HG03064 (cell line): ENCODE data around the gene RNPEP.
"Not testable (repeated sequence)": the region's sequence is repeated elsewhere in the genome, so short reads cannot be mapped to it uniquely, and the experiment has no call there.

Experiments used
- ATAC-seq: cut with Tn5 transposase; IDR thresholded peaks from one replicate; pipeline ENCODE4 v1.9.1; 2021; ENCODE audit warnings: low read depth; ENCODE audit not compliant: unreplicated experiment

Gene RNPEP, protein sequence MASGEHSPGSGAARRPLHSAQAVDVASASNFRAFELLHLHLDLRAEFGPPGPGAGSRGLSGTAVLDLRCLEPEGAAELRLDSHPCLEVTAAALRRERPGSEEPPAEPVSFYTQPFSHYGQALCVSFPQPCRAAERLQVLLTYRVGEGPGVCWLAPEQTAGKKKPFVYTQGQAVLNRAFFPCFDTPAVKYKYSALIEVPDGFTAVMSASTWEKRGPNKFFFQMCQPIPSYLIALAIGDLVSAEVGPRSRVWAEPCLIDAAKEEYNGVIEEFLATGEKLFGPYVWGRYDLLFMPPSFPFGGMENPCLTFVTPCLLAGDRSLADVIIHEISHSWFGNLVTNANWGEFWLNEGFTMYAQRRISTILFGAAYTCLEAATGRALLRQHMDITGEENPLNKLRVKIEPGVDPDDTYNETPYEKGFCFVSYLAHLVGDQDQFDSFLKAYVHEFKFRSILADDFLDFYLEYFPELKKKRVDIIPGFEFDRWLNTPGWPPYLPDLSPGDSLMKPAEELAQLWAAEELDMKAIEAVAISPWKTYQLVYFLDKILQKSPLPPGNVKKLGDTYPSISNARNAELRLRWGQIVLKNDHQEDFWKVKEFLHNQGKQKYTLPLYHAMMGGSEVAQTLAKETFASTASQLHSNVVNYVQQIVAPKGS

DNA sequence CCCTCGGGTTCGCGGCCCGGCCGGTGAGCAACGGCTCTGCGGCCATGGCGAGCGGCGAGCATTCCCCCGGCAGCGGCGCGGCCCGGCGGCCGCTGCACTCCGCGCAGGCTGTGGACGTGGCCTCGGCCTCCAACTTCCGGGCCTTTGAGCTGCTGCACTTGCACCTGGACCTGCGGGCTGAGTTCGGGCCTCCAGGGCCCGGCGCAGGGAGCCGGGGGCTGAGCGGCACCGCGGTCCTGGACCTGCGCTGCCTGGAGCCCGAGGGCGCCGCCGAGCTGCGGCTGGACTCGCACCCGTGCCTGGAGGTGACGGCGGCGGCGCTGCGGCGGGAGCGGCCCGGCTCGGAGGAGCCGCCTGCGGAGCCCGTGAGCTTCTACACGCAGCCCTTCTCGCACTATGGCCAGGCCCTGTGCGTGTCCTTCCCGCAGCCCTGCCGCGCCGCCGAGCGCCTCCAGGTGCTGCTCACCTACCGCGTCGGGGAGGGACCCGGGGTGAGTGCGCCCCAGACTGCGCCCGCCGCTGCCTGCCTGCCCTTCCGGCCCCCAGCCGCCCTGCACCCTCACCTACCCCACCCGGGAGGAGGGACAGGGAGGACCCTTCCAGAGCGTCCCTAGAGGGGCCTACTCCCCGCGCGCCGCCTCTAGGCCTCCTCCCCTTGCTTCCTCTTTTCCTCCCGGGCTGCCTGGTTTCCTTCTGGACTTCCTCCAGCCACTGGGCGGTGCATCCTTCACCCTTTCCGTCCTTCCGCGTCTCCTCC, at the start of gene RNPEP:
TSS of gene RNPEP (plus strand) at position 26 of the 757 bp plus-strand sequence. CDS start at position 45, 19 bp downstream.
- peak; percentile 77 for ATAC-seq

DNA sequence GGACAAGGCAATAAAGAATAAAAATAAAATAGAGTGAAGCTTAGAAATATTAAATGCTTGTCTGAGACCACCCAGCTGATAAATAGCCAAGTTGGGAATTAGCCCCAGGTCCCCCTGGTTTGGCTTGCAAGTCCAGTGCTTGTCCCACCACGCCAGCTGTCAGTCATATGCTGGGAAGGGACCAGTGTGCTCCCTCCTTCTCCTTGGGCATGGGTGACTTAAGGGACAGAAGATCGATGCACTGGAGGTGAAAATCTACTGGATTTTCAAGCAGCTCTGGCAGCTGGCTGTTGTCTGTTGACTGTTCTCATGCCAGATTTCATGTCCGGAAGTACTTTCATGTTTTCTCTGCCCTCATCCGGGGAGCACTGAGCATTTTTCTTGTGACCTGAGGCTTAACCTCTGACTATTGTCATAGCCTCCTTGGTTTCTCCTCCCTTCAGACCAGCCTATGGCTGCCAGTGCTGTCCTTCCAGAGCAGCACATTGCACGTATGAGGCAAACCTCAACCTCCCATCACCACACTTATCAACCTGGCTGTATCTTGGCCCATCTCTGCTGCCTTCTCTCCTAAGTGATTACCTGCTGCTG, 48.5 kb upstream of the RNPEP start:
- no peak for ATAC-seq

DNA sequence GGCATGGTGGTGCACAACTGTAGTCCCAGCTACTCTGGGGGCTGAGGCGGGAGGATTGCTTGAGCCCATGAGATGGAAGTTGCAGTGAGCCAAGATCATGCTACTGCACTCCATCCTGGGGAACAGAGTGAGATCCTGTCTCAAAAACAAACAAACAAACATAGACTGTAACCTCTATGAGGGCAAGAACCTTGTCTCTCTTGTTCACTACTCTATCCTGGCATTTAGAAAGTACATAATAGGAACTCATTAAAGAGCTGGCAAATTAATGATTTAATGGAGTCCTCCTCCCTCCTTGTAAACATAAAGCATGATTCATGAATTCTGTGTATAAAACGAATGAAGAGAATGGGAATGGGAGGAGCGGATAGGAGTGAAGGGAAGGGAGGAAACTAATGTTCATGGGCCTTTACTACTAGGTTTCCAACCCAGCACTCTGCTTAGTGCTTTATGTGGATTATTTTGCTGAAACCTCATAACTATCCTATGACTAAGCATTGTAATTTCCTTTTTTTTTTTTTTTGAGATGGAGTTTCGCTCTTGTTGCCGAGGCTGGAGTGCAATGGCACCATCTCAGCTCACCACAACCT, 44.7 kb upstream of the RNPEP start:
- ATAC-seq, result no peak

DNA sequence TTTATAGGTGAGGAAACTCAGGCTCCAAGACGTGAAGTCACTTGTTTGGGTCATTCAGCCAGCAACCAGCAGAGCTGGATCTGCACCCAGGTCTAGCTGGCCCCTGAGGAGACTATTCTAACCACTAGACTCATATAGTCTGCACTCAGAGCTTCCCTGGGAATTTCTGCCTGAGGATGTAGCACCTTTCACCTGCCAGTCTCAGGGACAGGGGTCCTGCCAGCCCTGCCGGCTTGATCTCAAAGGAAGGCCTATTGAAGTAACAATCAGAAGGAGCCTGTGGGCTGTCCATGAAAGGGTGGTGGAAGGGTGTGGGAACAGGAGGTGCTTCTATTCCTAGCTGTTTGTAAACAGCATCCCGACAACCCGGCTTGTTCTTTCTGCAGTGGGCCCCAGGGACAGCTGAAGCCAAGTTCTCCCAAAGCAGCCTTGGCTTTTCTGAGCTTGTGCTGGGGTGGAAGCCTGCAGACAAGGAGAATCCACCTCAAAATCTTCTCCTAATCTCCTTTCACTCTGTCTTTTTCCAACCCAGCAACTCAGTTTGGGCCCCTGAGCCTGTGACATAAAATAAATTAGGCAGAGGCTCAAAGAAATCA, 43.9 kb upstream of the RNPEP start:
- no peak for ATAC-seq

DNA sequence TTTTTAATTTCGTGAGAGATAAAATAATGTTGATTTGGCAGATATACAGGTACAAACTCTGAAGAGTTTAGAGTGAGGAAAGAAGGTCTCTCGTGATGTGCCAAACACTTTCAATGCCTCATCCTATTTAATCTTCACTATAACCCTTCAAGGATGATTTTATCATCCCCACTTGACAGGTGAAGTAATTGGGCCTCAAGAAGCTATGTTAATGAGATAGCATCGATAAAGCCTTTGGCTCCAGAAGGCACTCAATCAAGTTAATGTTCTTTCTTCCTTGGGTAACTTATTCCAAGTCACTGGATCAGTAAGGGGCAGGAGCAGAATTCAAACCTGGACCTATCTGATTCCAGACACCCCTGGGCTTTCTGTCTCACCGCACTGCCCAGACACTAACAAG, 43.3 kb upstream of the RNPEP start:
- ATAC-seq, result no peak

DNA sequence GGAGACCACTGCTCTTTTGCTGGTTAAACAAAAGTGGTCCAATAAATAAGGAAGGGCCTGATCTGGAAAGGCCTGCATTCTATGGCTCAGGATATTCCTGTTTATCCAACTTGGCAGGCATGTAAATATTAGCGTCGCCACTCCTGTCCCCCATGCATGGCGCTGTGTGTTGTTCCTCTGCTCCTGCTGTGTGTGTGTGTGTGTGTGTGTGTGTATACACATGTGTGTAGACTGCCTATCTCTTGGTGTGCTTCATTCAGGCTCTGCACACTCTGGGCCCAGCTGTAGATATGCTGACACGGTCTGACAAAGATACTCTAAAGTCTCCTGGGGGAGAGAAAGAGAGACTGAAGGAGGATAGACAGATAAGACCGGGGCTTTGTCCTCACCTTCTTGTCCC, 42.9 kb upstream of the RNPEP start:
- no peak for ATAC-seq

DNA sequence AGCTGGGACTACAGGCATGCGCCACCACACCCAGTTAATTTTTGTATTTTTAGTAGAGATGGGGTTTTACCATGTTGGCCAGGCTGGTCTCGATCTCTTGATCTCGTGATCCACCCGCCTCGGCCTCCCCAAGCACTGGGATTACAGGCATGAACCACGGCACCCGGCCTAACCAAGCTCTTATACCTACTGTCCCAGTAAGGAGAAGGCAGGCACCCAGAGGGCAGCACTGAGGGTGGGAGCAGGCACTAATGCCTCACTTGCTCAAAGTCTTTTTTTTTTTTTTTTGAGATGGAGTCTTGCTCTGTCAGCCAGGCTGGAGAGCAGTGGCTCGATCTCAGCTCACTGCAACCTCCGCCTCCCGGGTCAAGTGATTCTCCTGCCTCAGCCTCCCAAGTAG, 42.1 kb upstream of the RNPEP start:
- ATAC-seq, result not testable (repeated sequence)

DNA sequence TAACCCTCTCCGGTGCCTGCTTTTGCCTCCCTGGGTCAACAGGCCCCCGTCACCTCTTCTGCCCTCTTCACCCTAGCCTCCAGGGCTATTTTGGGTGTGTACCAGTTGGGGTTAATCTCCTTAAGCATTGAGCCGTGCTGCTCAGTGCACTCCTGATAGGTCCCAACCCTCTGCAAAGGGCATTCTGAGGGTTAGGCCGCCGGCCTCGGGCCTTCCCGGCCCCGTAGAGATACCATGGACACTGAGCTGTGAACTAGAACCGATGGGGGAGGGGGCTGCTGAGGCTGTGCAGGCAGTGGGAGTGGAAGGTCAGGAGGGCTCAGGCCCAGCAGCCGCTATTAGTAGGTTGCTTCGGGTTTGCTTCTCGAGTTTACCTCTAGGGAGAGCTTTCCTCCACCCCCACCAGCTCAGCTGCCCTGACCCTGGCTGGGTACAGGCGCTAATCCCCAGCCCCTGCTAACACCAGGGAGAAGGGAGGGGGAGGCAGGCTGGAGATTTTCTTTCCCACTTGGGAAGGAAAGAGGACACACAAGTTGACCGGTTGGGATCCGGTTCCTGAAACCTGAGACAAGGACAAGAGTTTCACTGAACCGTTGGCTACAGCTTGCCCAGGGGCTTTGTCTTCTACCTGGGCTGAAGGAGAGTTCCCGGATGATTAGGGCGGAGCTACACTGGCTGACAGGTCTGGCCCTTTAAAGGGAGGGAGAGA, 40.9 kb upstream of the RNPEP start:
- ATAC-seq, result no peak

DNA sequence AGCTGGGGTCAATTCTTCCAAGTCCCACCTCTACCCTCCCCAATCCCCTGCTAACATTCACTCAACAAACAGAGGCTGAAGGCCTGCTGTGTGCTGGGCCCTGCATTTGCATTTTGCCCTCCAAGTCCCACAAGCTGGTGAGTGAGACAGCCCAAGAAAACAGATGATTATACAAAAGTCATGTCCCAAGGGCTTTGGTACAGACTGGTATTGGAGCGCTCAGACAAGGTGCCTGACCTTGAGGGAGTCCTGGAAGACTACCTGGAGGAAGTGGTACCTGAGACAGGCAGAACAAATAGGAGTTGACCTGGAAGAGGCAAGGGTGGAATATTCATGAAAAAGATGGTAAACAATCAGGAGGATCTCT, 40.3 kb upstream of the RNPEP start:
- no peak for ATAC-seq

DNA sequence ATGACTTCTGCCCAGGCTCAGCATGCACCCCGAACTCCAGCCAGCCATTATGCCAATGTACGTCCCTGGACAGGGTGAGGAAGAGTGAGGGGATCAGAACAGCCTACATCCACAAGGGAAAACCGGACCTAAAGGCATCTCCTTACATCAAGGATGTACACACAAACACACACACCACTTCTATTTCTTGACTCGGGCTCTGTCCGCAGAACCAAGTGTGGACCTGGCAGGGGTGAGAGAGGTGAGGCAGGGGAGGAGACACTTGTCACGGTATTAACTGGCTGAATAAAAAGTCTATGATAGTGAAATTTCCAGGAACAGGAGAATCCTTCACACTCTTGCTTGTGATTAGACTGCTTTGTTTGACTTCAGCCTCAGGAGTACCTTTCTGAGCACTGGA, 38.4 kb upstream of the RNPEP start:
- no peak for ATAC-seq

DNA sequence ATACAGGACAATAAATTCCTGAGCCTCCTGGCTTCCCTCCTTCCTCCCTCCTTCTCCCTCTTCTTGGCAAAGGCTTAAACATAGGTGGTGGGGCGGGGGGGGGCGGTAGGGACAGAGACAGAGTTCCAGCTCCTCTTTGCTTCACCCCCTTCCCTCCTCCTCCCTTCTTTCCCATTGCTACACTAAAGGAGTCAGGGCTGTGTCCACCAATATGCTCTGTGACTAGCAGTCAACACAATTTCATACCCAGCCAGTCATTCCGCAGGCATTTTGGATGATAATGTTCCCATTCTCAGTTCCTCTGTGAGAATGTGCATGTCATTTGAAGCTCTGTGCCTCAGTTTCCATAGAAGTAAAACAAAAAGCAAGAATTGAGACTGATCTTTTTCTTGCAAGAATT, 37.8 kb upstream of the RNPEP start:
- no peak for ATAC-seq

DNA sequence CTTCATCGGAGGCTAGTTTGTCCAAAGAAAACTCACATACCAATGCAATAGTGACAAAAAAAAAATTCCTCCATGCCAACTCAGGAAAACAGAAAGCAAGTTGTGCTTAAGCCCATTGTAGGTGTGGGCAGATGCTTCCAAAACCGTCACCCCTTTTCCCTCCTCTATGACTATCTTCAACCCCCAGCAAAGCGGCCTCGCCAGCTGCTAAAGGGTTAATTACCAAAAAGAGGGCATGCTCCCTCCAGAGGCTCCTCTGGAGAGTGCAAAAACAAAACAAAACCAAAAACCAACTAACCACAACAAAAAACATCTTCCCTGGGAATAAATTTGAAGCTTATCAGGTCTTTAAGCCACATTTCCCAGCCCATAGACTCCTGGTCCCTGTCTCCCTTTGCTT, 37.3 kb upstream of the RNPEP start:
- no peak for ATAC-seq

DNA sequence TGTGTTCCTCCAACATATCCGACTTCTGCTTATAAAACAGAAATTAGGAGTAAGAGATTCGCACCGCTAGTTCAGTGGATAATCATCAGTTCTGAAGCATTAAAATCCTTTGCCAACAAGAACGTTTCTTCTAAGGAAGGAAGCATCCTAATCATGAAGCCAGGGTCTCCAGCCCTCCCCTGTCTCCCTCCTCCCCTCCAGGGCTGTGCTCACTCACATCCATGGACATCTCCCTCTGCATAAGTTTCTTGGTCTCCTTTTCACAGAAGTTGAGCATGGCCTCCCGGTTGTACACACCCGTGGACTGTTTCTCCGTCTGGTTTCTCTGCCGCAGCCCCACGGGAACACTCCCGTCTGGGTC, 36.6 kb upstream of the RNPEP start:
- ATAC-seq, result no peak

DNA sequence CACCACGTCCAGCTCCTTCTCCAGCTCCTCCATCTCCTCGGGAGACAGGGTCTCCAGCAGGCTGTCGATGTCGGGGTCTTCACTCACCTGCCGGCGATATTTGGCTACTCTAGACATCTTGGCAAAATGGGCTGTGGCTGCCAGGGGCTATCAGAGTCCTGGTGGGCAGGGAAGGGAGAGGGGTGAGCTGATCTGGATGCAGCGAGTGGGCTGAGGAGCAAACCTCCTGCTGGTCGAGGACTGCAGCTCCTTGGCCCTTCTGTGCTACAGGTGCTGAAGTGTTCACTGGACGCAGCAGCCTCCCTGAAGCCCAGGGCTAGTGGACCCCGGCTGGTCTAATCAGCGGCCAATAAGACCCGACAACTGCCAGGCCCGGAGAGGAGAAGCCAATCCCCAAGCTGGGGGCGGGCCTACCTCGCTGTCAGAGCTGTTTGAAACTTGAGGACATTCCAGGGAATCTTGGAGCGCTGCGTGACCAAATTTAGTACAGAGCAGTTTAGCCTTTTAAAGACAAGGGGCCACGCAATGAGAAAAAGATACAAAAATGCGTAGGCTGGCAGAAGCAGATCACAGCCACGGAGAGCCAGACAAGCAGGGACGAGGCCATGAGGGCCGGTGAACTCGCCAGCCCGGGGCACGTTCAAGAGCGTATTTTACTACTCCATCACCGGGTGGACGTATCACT, 36.1 kb upstream of the RNPEP start, which contains the start of gene LMOD1:
TSS of gene LMOD1 (minus strand) at position 325 of the 685 bp plus-strand sequence. CDS start at position 117, 208 bp downstream.
- ATAC-seq, result no peak

DNA sequence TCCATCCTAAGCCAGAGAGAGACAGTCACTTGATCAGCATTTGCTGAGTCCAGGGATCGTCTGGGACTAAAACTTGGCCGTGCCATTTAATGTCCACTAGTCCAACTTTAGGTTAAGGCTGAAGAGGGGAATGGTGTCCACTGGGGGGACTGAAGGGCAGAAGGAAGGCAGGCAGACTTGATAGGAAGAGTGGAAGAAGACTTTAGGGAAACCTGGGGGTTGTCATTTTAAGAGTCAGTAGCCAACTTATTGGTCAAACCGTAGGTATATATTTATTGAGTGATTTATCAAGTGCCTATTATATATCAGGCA, 34.8 kb upstream of the RNPEP start:
- no peak for ATAC-seq

DNA sequence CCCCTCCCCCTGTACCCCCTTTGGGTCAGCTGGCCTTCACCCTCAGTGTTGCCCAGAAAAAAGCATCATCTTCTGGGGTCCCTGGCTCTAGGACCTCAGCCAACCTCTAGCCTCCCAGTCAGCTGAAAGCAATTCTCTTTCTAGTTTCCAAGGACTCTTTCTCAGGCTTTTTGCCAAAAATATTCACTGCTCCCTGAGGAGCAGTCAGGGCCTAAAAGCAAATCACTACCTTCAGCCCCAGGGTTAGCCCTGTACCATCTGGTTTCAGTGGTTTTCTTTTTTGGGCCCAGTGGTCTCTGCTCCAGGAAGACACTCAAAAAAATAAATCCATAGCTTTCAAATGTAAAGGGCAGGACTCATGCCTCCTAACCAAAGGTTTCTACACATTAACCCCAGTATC, 33.0 kb upstream of the RNPEP start:
- ATAC-seq, result no peak

DNA sequence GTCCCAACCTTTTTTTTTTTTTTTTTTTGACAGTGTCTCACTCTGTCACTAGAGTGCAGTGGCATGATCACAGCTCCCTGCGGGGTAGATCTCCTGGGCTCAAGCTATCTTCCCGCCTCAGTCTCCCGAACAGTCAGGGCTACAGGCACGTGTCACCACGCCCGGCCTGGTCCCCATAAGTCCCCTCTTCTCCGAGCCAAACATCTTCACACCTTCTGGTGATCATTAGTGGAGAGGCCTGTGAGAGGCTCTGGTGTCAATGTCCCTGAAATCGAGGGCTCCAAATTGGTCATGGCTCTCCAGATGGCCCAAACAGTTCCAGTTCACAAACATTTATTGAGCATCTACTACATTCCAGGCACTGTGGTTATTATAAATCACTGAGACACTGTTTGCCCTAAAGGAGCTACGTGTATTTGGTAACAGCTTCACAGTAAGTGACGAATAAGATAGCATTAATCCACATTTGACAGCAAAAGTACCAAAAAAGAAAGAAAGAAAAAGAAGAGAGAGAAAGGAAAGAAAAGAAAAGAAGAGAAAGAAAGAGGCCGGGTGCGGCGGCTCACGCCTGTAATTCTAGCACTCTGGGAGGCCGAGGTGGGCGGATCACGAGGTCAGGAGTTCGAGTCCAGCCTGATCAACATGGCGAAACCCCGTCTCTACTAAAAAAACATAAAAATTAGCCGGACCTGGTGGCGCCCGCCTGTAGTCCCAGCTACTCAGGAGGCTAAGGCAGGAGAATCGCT, 28.0 kb upstream of the RNPEP start:
- ATAC-seq, result no peak

DNA sequence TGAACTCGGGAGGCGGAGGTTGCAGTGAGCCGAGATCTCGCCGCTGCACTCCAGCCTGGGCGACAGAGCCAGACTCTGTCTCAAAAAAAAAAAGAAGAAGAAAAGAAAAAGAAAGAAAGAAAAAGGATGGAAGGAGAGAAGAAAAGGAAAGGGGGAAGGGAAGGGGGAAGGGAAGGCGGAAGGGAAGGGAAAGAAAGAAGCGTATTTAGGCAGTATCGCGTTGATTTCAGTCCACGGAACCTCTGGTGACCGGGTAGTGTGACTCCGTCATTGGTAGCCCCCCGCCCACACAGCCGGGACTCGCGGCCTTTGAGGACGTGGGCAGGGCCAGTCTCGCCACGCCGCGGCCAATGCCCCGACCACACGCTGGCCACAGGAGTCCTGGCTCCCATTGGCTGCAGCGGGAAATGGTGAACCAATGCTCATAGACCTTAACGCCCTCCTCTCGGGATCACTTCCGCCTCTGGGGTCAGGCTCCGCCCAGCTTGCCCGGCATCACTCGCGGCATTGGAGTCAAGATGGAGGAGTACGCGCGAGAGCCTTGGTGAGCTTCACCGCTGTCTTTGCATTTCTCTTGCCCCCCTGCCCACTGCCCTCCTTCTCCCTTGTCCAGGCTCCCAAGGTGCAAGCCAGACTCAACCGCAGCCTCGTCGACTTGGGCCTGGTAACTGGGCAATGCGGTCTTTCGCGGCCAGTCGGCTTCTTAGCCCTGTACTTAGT, 27.3 kb upstream of the RNPEP start, which contains the start of gene TIMM17A:
TSS of gene TIMM17A (plus strand) at position 495 of the 720 bp plus-strand sequence. CDS start at position 519, 24 bp downstream.
- peak; percentile 99 for ATAC-seq
